Thyroid gland (tissue), 4 donors: ENCODE results near the gene PGRMC2. TPM values are rescaled to one million over a fixed set of nuclear protein-coding genes. Genes with fewer than 3 reads are reported as not detected.

Experiments
- DNase-seq, 2 donors: peaks; one replicate each; pipeline ENCODE4 v3.0.0-alpha.2; 2019
- H3K27ac ChIP-seq, 3 donors: fragments of 200-600 bp; sonication (generic); 1 replicate in 2 of 3; 2 replicates in 1 of 3; pipeline ENCODE4 v1.5.1; 2016 to 2019; ENCODE audit warnings: mild to moderate bottlenecking in 1 of 3, moderate library complexity in 1 of 3
- H3K27me3 ChIP-seq: fragments of 200-600 bp; sonication (generic); one replicate; pipeline ENCODE4 v1.5.1; 2019
- H3K36me3 ChIP-seq, 2 donors: fragments of 200-600 bp; sonication (generic); one replicate each; pipeline ENCODE4 v1.5.1; 2016 to 2019
- H3K4me1 ChIP-seq, 2 donors: fragments of 200-600 bp; sonication (generic); one replicate each; pipeline ENCODE4 v1.5.1; 2017 to 2019
- H3K4me3 ChIP-seq, 3 donors: fragments of 200-600 bp; sonication (generic); replicated peaks in 1 of 3; 1 replicate in 2 of 3; 2 replicates in 1 of 3; pipeline ENCODE4 v1.5.1; 2016; ENCODE audit warnings: mild to moderate bottlenecking in 1 of 3
- H3K9me3 ChIP-seq: fragments of 200-600 bp; sonication (generic); one replicate; pipeline ENCODE4 v1.5.1; 2017
- CTCF ChIP-seq, 6 experiments: fragments of 200-600 bp in 3 of 6; fragments of 450-650 bp in 3 of 6; sonication (generic) in 3 of 6; IDR thresholded peaks; one replicate each; pipeline ENCODE4 v1.5.1; 2016 to 2019; ENCODE audit warnings: antibody characterized with exemption in 6 of 6, mild to moderate bottlenecking in 2 of 6, inconsistent platforms in 1 of 6, moderate library complexity in 1 of 6
- POLR2A ChIP-seq, 2 donors: fragments of 450-650 bp; IDR thresholded peaks; one replicate each; pipeline ENCODE4 v1.6.1; 2017; ENCODE audit warnings: antibody characterized with exemption in 2 of 2, mild to moderate bottlenecking in 2 of 2, moderate library complexity in 1 of 2
- WGBS, 2 donors: methylation state at CpG; one replicate each; pipeline ENCODE4 v1.1.5; 2017; 5-methylcytosine and 5-hydroxymethylcytosine counted together
- intact Hi-C: fragments of 100-400 bp; cut with DNase I; formaldehyde crosslinking; loops from one replicate; pipeline ENCODE4 v1.15.1; 2023
- total RNA-seq, 4 donors: library from RNA; depleted of rRNA; stranded (reverse); fragments of >200 nt; gene quantifications; one replicate each; pipeline ENCODE4 v1.2.3, GENCODE V29; 2016

The PGRMC2 gene
- total RNA-seq, 4 donors from 2014 or later = 46.5 to 68.9 (median 50.2) TPM

DNA sequence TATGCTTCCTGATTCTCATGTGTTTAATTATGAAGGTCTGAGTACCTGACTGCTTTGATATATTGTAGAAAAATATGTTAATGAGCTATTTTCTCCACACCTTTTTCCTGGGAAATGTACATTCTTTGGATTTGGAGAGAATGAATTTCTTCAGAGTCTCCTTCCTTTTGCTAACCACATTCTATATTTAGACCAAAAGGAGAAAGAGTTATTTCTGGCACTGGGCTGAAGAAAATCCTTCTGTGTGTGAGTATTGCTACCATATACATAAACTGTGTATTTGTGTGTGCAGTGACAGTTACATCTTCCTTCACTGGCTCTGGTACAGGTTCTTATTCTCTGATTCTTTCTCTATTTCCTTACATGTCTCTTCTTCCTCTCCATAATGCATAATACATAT lies 44.5 kb upstream of the PGRMC2 start:
- no peak for DNase-seq

DNA sequence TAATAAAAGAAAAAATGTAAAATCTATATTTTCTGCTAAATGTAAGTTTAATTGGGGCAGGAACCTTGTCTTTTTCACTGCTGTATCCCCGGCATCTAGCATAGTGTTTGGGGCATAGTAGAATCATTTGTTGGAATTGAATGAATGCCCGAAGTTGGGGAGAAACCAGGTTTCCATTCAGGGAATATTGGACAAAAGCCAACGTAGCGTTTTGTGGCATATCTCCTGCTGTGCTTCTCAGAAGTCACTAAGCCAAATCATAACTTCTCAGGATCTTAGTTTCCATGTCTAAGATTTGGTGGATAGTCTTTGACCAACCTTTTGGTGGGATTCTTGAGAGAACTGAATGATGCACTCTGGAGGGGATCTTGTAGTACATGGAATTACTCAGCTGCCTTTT lies 42.0 kb upstream of the PGRMC2 start:
- TF ChIP-seq CTCF (IDR thresholded peaks at IDR 0.05) (no peak), POLR2A (IDR thresholded peaks at IDR 0.05) (no peak)
- no peak for DNase-seq
- Histone ChIP-seq H3K27me3 (no peaks in the 10 kb centered on the region), H3K36me3 (no peaks in the 10 kb centered on the region), H3K9me3 (no peaks in the 10 kb centered on the region), H3K27ac (no peak overlapping the region), H3K4me3 (no peak overlapping the region), H3K4me1 (peaks cover 0 to 5% of the 10 kb centered on the region in 2 donors)
- intact Hi-C loops = no loop called here
- 83 to 91% methylated on average over 4 of the region's 4 CpGs for WGBS, 2 donors

More for the DNA sequence above, 44.5 kb upstream of the PGRMC2 start:
- Histone ChIP-seq H3K9me3 (no peaks in the 10 kb centered on the region), H3K36me3 (no peaks in the 10 kb centered on the region), H3K4me3 (no peak overlapping the region), H3K4me1 (peaks cover 0 to 5% of the 10 kb centered on the region in 2 donors), H3K27me3 (no peaks in the 10 kb centered on the region), H3K27ac (no peak overlapping the region)
- TF ChIP-seq POLR2A (IDR thresholded peaks at IDR 0.05) (no peak), CTCF (IDR thresholded peaks at IDR 0.05) (no peak)
- intact Hi-C loops = no loop called here

DNA sequence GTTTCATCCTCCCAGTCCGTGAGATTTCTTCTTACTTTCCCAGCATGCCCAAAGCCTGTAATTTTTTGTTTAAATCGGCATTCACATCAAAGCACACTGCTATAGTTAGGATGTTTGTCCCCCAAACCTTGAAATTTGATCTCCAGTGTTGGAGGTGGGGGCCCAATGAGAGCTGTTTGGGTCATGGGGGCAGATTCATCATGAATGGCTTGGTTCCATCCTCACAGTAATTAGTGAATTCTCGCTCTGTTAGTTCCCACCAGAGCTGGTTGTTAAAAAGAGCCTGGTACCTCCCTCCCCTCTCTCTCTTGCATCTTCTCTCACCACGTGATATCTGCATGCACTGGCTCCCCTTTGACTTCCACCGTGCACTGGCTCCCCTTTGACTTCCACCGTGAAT lies 40.5 kb upstream of the PGRMC2 start:
- 83 to 88% methylated on average over 6 of the region's 6 CpGs for whole genome bisulfite sequencing, 2 donors
- intact Hi-C loops = no loop called here
- H3K36me3 ChIP-seq = no peaks in the 10 kb centered on the region
- no peaks in the 10 kb centered on the region for H3K4me1 ChIP-seq
- no peak for DNase-seq
- no peak for TF ChIP-seq POLR2A (IDR thresholded peaks at IDR 0.05)
- no peak for TF ChIP-seq CTCF (IDR thresholded peaks at IDR 0.05)
- no peaks in the 10 kb centered on the region for H3K9me3 ChIP-seq
- H3K27ac ChIP-seq = no peak overlapping the region
- no peak overlapping the region for H3K4me3 ChIP-seq
- H3K27me3 ChIP-seq = no peaks in the 10 kb centered on the region

DNA sequence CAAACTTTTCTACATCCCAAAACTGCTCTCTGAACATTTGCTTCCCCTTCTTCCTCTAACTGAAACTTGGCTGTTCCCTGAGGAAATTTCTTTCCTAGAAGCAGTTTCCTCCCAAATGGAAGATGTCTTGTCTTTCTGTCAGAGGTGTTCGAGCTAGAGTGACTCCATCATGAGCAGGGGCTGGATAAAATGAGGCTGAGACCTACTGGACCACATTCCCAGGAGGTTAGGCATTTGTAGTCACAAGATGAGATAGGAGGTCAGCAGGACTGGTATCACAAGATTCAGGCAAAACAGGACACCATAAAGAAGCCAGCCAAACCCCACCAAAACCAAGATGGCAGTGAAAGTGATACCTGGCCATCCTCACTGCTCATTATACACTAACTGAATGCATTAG lies 35.8 kb upstream of the PGRMC2 start:
- DNase-seq = no peak
- Histone ChIP-seq H3K4me1 (no peaks in the 10 kb centered on the region), H3K27ac (no peak overlapping the region), H3K9me3 (no peaks in the 10 kb centered on the region), H3K4me3 (no peak overlapping the region), H3K27me3 (no peaks in the 10 kb centered on the region), H3K36me3 (no peaks in the 10 kb centered on the region)
- intact Hi-C loops = no loop called here
- WGBS, 2 donors = 75 to 78% methylated on average over 1 of the region's 1 CpG
- TF ChIP-seq POLR2A (IDR thresholded peaks at IDR 0.05) = no peak
- TF ChIP-seq CTCF (IDR thresholded peaks at IDR 0.05) = no peak

GRCh38 chr4:128322986-128323385 lies 35.4 kb upstream of the PGRMC2 start:
- Histone ChIP-seq H3K4me1 (no peaks in the 10 kb centered on the region), H3K27ac (no peak overlapping the region), H3K9me3 (no peaks in the 10 kb centered on the region), H3K36me3 (no peaks in the 10 kb centered on the region), H3K27me3 (no peaks in the 10 kb centered on the region), H3K4me3 (no peak overlapping the region)
- WGBS, 2 donors = 22 to 54% methylated on average over 2 of the region's 2 CpGs
- DNase-seq = no peak
- TF ChIP-seq POLR2A (IDR thresholded peaks at IDR 0.05) (no peak), CTCF (IDR thresholded peaks at IDR 0.05) (no peak)
- intact Hi-C loops = no loop called here
